Spleen (tissue), 11 donors: ENCODE data around the gene DIP2C. TPM values are rescaled to one million over a fixed set of nuclear protein-coding genes. Genes with fewer than 3 reads are reported as not detected.
A peak's percentile ranks its signal among the peaks of the same experiment; 100 is the strongest.

Source experiments
- DNase-seq: peaks from one replicate; pipeline ENCODE4 v3.0.0-alpha.2; 2020
- H3K27ac ChIP-seq, 8 donors: fragments of 200-600 bp; sonication (generic) in 7 of 8; 1 replicate in 4 of 8; 2 replicates in 4 of 8; pipeline versions ENCODE4 v1.5.0 to v1.8.0; 2016 to 2021; ENCODE audit warnings: inconsistent platforms in 4 of 8, mild to moderate bottlenecking in 4 of 8, moderate library complexity in 1 of 8
- H3K27me3 ChIP-seq, 7 donors: fragments of 200-600 bp; sonication (generic) in 6 of 7; replicated peaks in 1 of 7; 1 replicate in 4 of 7; 2 replicates in 3 of 7; pipeline versions ENCODE4 v1.5.0 to v1.8.0; 2016 to 2021; ENCODE audit warnings: inconsistent platforms in 3 of 7, mild to moderate bottlenecking in 1 of 7
- H3K36me3 ChIP-seq, 6 donors: fragments of 200-600 bp; sonication (generic) in 5 of 6; 1 replicate in 4 of 6; 2 replicates in 2 of 6; pipeline versions ENCODE4 v1.5.0 to v1.8.0; 2016 to 2021; ENCODE audit warnings: inconsistent platforms in 2 of 6
- H3K4me1 ChIP-seq, 6 donors: fragments of 200-600 bp; sonication (generic) in 5 of 6; 1 replicate in 3 of 6; 2 replicates in 3 of 6; pipeline versions ENCODE4 v1.5.0 to v1.8.0; 2016 to 2021; ENCODE audit warnings: inconsistent platforms in 3 of 6
- H3K4me3 ChIP-seq, 8 donors: fragments of 200-600 bp; sonication (generic) in 7 of 8; 1 replicate in 4 of 8; 2 replicates in 4 of 8; pipeline versions ENCODE4 v1.5.0 to v1.8.0; 2016 to 2021; ENCODE audit warnings: inconsistent platforms in 4 of 8, mild to moderate bottlenecking in 4 of 8, moderate library complexity in 2 of 8
- H3K9me3 ChIP-seq, 8 donors: fragments of 200-600 bp; sonication (generic) in 7 of 8; 1 replicate in 4 of 8; 2 replicates in 4 of 8; pipeline versions ENCODE4 v1.5.0 to v1.8.0; 2016 to 2021; ENCODE audit warnings: inconsistent platforms in 4 of 8
- POLR2A ChIP-seq, 3 donors: fragments of 450-650 bp; IDR thresholded peaks; one replicate each; pipeline ENCODE4 v1.5.1; 2017; ENCODE audit warnings: antibody characterized with exemption in 3 of 3, mild to moderate bottlenecking in 1 of 3
- POLR2AphosphoS5 ChIP-seq, 3 donors: sonication (generic); formaldehyde crosslinking; IDR thresholded peaks; one replicate each; pipeline ENCODE4 v1.5.1; 2017; ENCODE audit warnings: antibody characterized with exemption in 3 of 3
- WGBS, 5 donors: extraction: QIAGEN DNeasy Blood & Tissue Kit in 3 of 5; methylation state at CpG; one replicate each; pipeline versions ENCODE4 v1.1.5 to v1.1.7; 2013 to 2018; 5-methylcytosine and 5-hydroxymethylcytosine counted together
- intact Hi-C: fragments of 100-400 bp; cut with DNase I; formaldehyde crosslinking; loops from one replicate; pipeline ENCODE4 v1.15.0; 2023; ENCODE audit warnings: low total_unique reads
- polyA plus RNA-seq, 3 donors: library from polyadenylated mRNA; stranded (reverse); fragments of 200-250 nt; gene quantifications; one replicate each; pipeline ENCODE4 v1.2.1, GENCODE V29; 2013
- total RNA-seq, 7 donors: library from RNA; depleted of rRNA in 3 of 7; stranded (reverse); fragments of >200 nt in 3 of 7; fragmentation: NEBNext Ultra II Directional in 4 of 7; extraction: Animal tissue kit (Norgen Biotek cat#: 25700) in 4 of 7; gene quantifications; one replicate each; pipeline versions ENCODE4 v1.1.0 to v1.2.1, GENCODE V29; 2016 to 2021
- TF ChIP-seq, protein P1 (sequence below), 11 experiments: fragments of 200-600 bp in 7 of 11; fragments of 450-650 bp in 4 of 11; sonication (generic) in 4 of 11; IDR thresholded peaks in 8 of 11; conservative IDR thresholded peaks in 3 of 11; 1 replicate in 7 of 11; 2 replicates in 4 of 11; pipeline versions ENCODE4 v1.4.0 to v1.8.0; 2016 to 2021; ENCODE audit warnings: antibody characterized with exemption in 11 of 11, inconsistent platforms in 4 of 11, mild to moderate bottlenecking in 1 of 11
- donor health status: healthy with polysubstance abuse.
- donor health status: DM: no; HTN: no; CAD: no; lungs with moderate emphysema.
- donor health status: DM: no; HTN: no; CAD: no.
- donor health status: Bipolar disorder and iron deficiency.
- donor health status: healthy.
- donor health status: DM: no; HTN: no; CAD: no.
- donor health status: DM: yes; HTN: yes; CAD: no.

DIP2C gene
- total and polyA plus RNA-seq, 10 donors, result 2.2 to 13.1 (median 9.0) TPM

DNA sequence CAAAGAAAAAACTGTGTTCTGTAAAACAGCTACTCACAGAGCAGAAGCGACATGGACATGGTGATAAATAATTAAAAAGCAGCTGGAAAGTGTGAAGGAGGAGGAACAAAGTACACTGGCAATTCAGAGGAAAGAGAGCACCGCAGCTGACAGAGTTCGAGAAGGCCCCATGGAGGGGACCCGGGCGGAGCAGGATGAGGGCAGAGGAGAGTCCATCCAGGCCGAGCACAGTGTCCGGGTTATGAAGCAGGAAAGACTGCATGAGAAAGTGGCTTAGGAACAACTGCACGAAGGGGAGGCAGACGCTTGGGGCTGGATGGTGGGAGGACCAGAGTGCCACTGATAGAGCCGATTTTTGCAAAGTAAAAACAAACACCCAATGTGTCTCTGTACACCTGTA lies 368.7 kb downstream of the DIP2C start:
- Histone ChIP-seq H3K27ac (no peak overlapping the region), H3K4me1 (peaks cover 10 to 49% (median 39%) of the 10 kb centered on the region in 6 donors), H3K27me3 (no peaks in the 10 kb centered on the region), H3K9me3 (no peaks in the 10 kb centered on the region), H3K36me3 (peaks cover 0 to 24% (median 0%) of the 10 kb centered on the region in 6 donors), H3K4me3 (no peak overlapping the region)
- WGBS, 5 donors, result 92 to 97% (median 94%) methylated on average over 10 of the region's 10 CpGs
- TF ChIP-seq POLR2A (IDR thresholded peaks at IDR 0.05), result no peak
- TF ChIP-seq, protein P1, sequence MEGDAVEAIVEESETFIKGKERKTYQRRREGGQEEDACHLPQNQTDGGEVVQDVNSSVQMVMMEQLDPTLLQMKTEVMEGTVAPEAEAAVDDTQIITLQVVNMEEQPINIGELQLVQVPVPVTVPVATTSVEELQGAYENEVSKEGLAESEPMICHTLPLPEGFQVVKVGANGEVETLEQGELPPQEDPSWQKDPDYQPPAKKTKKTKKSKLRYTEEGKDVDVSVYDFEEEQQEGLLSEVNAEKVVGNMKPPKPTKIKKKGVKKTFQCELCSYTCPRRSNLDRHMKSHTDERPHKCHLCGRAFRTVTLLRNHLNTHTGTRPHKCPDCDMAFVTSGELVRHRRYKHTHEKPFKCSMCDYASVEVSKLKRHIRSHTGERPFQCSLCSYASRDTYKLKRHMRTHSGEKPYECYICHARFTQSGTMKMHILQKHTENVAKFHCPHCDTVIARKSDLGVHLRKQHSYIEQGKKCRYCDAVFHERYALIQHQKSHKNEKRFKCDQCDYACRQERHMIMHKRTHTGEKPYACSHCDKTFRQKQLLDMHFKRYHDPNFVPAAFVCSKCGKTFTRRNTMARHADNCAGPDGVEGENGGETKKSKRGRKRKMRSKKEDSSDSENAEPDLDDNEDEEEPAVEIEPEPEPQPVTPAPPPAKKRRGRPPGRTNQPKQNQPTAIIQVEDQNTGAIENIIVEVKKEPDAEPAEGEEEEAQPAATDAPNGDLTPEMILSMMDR (IDR thresholded peaks at IDR 0.05 in 8 of 11, conservative IDR thresholded peaks at IDR 0.05 in 3 of 11), result no peak
- no peak for TF ChIP-seq POLR2AphosphoS5 (IDR thresholded peaks at IDR 0.05)
- DNase-seq, result no peak
- intact Hi-C loops, result no loop called here

DNA sequence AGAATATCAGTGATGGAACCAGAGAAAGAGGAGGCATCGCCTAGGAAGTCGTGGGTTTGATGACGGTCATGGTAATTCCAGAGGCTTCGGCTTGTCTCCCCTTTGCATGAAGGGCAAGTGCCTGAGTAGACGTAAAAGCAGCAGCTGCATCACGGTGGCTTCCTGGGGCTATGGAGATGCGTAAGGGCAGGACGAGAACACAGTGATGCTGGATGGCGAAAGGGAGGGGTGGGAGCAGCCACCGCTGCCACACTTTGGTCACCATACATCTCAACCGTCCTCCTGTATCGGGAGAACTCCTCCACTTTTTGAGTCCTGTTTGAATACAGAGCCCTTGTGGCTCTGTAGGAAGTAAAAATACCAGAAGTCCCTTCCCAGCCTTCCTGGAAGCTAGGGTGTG lies 371.5 kb downstream of the DIP2C start:
- TF ChIP-seq POLR2A (IDR thresholded peaks at IDR 0.05), result no peak
- TF ChIP-seq, protein P1 (IDR thresholded peaks at IDR 0.05 in 8 of 11, conservative IDR thresholded peaks at IDR 0.05 in 3 of 11), result no peak
- no peak for TF ChIP-seq POLR2AphosphoS5 (IDR thresholded peaks at IDR 0.05)
- DNase-seq, result peak; percentile 63
- no peaks in the 10 kb centered on the region for H3K27me3 ChIP-seq
- peak overlapping the region in 6 of 8 donors; percentile 17 to 79 (median 69) for H3K27ac ChIP-seq
- H3K4me3 ChIP-seq, result no peak overlapping the region
- H3K4me1 ChIP-seq, result peaks cover 16 to 57% (median 43%) of the 10 kb centered on the region in 6 donors
- no peaks in the 10 kb centered on the region for H3K9me3 ChIP-seq
- intact Hi-C loops, result no loop called here
- 92 to 94% (median 93%) methylated on average over 12 of the region's 12 CpGs for WGBS, 5 donors
- H3K36me3 ChIP-seq, result peaks cover 0 to 18% (median 0%) of the 10 kb centered on the region in 6 donors

GRCh38 chr10:317271-317769 lies 372.1 kb downstream of the DIP2C start:
- H3K36me3 ChIP-seq, result peaks cover 0 to 18% (median 0%) of the 10 kb centered on the region in 6 donors
- no peak overlapping the region for H3K4me3 ChIP-seq
- intact Hi-C loops, result no loop called here
- H3K27ac ChIP-seq, result peak overlapping the region; percentile 17 to 79 (median 64)
- H3K27me3 ChIP-seq, result no peaks in the 10 kb centered on the region
- TF ChIP-seq, protein P1 (IDR thresholded peaks at IDR 0.05 in 8 of 11, conservative IDR thresholded peaks at IDR 0.05 in 3 of 11), result no peak
- TF ChIP-seq POLR2A (IDR thresholded peaks at IDR 0.05) (no peak), POLR2AphosphoS5 (IDR thresholded peaks at IDR 0.05) (peak; percentile 42 to 90 (median 84))
- H3K4me1 ChIP-seq, result peaks cover 16 to 63% (median 43%) of the 10 kb centered on the region in 6 donors
- no peaks in the 10 kb centered on the region for H3K9me3 ChIP-seq
- peak; percentile 89 for DNase-seq
- WGBS, 5 donors, result 45 to 72% (median 49%) methylated on average over 11 of the region's 11 CpGs

GRCh38 chr10:316390-316789 lies 373.1 kb downstream of the DIP2C start:
- Histone ChIP-seq H3K4me3 (no peak overlapping the region), H3K9me3 (no peaks in the 10 kb centered on the region), H3K4me1 (peaks cover 16 to 70% (median 43%) of the 10 kb centered on the region in 6 donors), H3K27ac (peak overlapping the region in 7 of 8 donors; percentile 17 to 79 (median 66)), H3K27me3 (no peaks in the 10 kb centered on the region), H3K36me3 (peaks cover 0 to 18% (median 0%) of the 10 kb centered on the region in 6 donors)
- peak; percentile 72 for DNase-seq
- 85 to 97% (median 89%) methylated on average over 6 of the region's 6 CpGs for WGBS, 5 donors
- intact Hi-C loops, result no loop called here
- TF ChIP-seq POLR2A (IDR thresholded peaks at IDR 0.05) (no peak), POLR2AphosphoS5 (IDR thresholded peaks at IDR 0.05) (no peak)
- TF ChIP-seq, protein P1 (IDR thresholded peaks at IDR 0.05 in 8 of 11, conservative IDR thresholded peaks at IDR 0.05 in 3 of 11), result no peak
